CD8-positive, alpha-beta memory T cell (primary cell): ENCODE measurements around the gene TAGLN3. TPM values are rescaled to one million over a fixed set of nuclear protein-coding genes. Genes with fewer than 3 reads are reported as not detected.
A peak's percentile ranks its signal among the peaks of the same experiment; 100 is the strongest.

Experiments
- CTCF ChIA-PET: fragments of 350-600 bp; sonication (Branson Sonifier 250); formaldehyde crosslinking; loops from one replicate; lab custom pipeline; 2021; ENCODE audit warnings: antibody characterized with exemption; lab: Charles Lee
- POLR2A ChIA-PET: fragments of 350-600 bp; sonication (Branson Sonifier 250); formaldehyde crosslinking; loops from one replicate; lab custom pipeline; 2021; ENCODE audit warnings: antibody characterized with exemption; lab: Charles Lee
- DNase-seq, 5 donors: peaks; one replicate each; pipeline versions ENCODE4 v3.0.0 to v3.0.0-alpha.2; 2020 to 2022; ENCODE audit warnings: mixed read lengths in 1 of 5
- H3K27ac ChIP-seq: one replicate; pipeline ENCODE4 v1.7.0; 2013; ENCODE audit warnings: low read depth, mild to moderate bottlenecking, low read length, moderate library complexity
- H3K27me3 ChIP-seq: 2 replicates; pipeline ENCODE4 v1.7.0; 2013; ENCODE audit warnings: low read length, mild to moderate bottlenecking; ENCODE audit not compliant: insufficient read depth, poor library complexity, severe bottlenecking
- H3K36me3 ChIP-seq: 2 replicates; pipeline ENCODE4 v1.7.0; 2013; ENCODE audit warnings: mild to moderate bottlenecking, low read length, moderate library complexity; ENCODE audit not compliant: insufficient read depth
- H3K4me1 ChIP-seq: 2 replicates; pipeline ENCODE4 v1.7.0; 2013; ENCODE audit warnings: mild to moderate bottlenecking, low read length, moderate library complexity; ENCODE audit not compliant: insufficient read depth
- H3K4me3 ChIP-seq: 2 replicates; pipeline ENCODE4 v1.7.0; 2013; ENCODE audit warnings: mild to moderate bottlenecking, low read length
- H3K9me3 ChIP-seq: 2 replicates; pipeline ENCODE4 v1.7.0; 2013; ENCODE audit warnings: mild to moderate bottlenecking, low read length
- H3K27ac Mint-ChIP-seq, 8 donors: one replicate each; pipeline ENCODE4 v1.8.0; 2020 to 2021; ENCODE audit warnings: mixed read lengths in 8 of 8, mild to moderate bottlenecking in 6 of 8, inconsistent platforms in 3 of 8, moderate library complexity in 3 of 8
- H3K27me3 Mint-ChIP-seq, 2 donors: one replicate each; pipeline ENCODE4 v1.8.0; 2020 to 2021; ENCODE audit warnings: mixed read lengths in 2 of 2, mild to moderate bottlenecking in 1 of 2, moderate library complexity in 1 of 2
- H3K36me3 Mint-ChIP-seq, 3 donors: one replicate each; pipeline ENCODE4 v1.8.0; 2020 to 2021; ENCODE audit warnings: mixed read lengths in 3 of 3, inconsistent platforms in 1 of 3, mild to moderate bottlenecking in 1 of 3
- H3K4me1 Mint-ChIP-seq, 3 donors: one replicate each; pipeline ENCODE4 v1.8.0; 2020 to 2021; ENCODE audit warnings: mixed read lengths in 3 of 3, inconsistent platforms in 1 of 3, mild to moderate bottlenecking in 1 of 3
- H3K4me3 Mint-ChIP-seq, 7 donors: one replicate each; pipeline ENCODE4 v1.8.0; 2020 to 2021; ENCODE audit warnings: mixed read lengths in 7 of 7, mild to moderate bottlenecking in 6 of 7, moderate library complexity in 4 of 7, inconsistent platforms in 2 of 7
- H3K9me3 Mint-ChIP-seq, 5 donors: one replicate each; pipeline ENCODE4 v1.8.0; 2020 to 2022; ENCODE audit warnings: mixed read lengths in 5 of 5, mild to moderate bottlenecking in 3 of 5, moderate library complexity in 2 of 5, inconsistent platforms in 1 of 5
- polyA plus RNA-seq: library from polyadenylated mRNA; unstranded; fragments of 300-500 nt; fragmentation: Illumina TruSeq; gene quantifications from one replicate; pipeline ENCODE4 v1.2.3, GENCODE V29; 2021
- total RNA-seq, 2 experiments: library from RNA; stranded (reverse); gene quantifications; one replicate each; pipeline ENCODE4 v1.2.3, GENCODE V29; 2021

The TAGLN3 gene
- total and polyA plus RNA-seq, 3 experiments from 2014 or later: not detected

GRCh38 chr3:111956449-111956848, 42.3 kb upstream of the TAGLN3 start:
- Mint-ChIP-seq H3K27me3 (no peaks in the 10 kb centered on the region), H3K27ac (peak overlapping the region in 1 of 8 donors; percentile 16), H3K4me1 (no peaks in the 10 kb centered on the region), H3K36me3 (peaks cover 6 to 15% (median 15%) of the 10 kb centered on the region in 3 donors), H3K4me3 (no peak overlapping the region), H3K9me3 (no peaks in the 10 kb centered on the region)
- POLR2A ChIA-PET: no interaction called here
- DNase-seq: no peak
- no peaks in the 10 kb centered on the region for H3K9me3 ChIP-seq
- H3K4me1 ChIP-seq: no peaks in the 10 kb centered on the region
- no peak overlapping the region for H3K4me3 ChIP-seq
- no peak overlapping the region for H3K27ac ChIP-seq
- no peaks in the 10 kb centered on the region for H3K36me3 ChIP-seq
- no peaks in the 10 kb centered on the region for H3K27me3 ChIP-seq
- CTCF ChIA-PET: interaction anchor here (2.2 kb wide), 1 partner anchor 33 kb away, joined by 6 read pairs; no protein-coding TSS in a partner anchor

GRCh38 chr3:111956995-111957734, 41.6 kb upstream of the TAGLN3 start:
- H3K4me3 Mint-ChIP-seq: no peak overlapping the region
- no peaks in the 10 kb centered on the region for H3K4me1 Mint-ChIP-seq
- Histone ChIP-seq H3K4me3 (no peak overlapping the region), H3K27me3 (no peaks in the 10 kb centered on the region), H3K36me3 (no peaks in the 10 kb centered on the region), H3K4me1 (no peaks in the 10 kb centered on the region), H3K9me3 (no peaks in the 10 kb centered on the region), H3K27ac (no peak overlapping the region)
- no peak overlapping the region for H3K27ac Mint-ChIP-seq
- H3K9me3 Mint-ChIP-seq: no peaks in the 10 kb centered on the region
- DNase-seq: no peak
- H3K36me3 Mint-ChIP-seq: peaks cover 6 to 15% (median 15%) of the 10 kb centered on the region in 3 donors
- no peaks in the 10 kb centered on the region for H3K27me3 Mint-ChIP-seq
- CTCF ChIA-PET: no interaction called here
- POLR2A ChIA-PET: no interaction called here

GRCh38 chr3:111961461-111962164, 37.1 kb upstream of the TAGLN3 start:
- Histone ChIP-seq H3K27me3 (no peaks in the 10 kb centered on the region), H3K27ac (no peak overlapping the region), H3K36me3 (no peaks in the 10 kb centered on the region), H3K4me1 (no peaks in the 10 kb centered on the region), H3K4me3 (no peak overlapping the region), H3K9me3 (no peaks in the 10 kb centered on the region)
- Mint-ChIP-seq H3K36me3 (peaks cover 0 to 11% (median 0%) of the 10 kb centered on the region in 3 donors), H3K4me1 (no peaks in the 10 kb centered on the region), H3K4me3 (no peak overlapping the region), H3K9me3 (no peaks in the 10 kb centered on the region), H3K27ac (peak overlapping the region in 2 of 8 donors; percentile 5 to 19), H3K27me3 (no peaks in the 10 kb centered on the region)
- ChIA-PET POLR2A (no interaction called here), CTCF (interaction anchor here (1.0 to 12.0 kb wide), 3 partner anchors 10 to 245 kb away, joined by 4 to 190 read pairs (median 6); no protein-coding TSS in a partner anchor)
- no peak for DNase-seq

- H3K27ac Mint-ChIP-seq: no peak overlapping the region
- Histone ChIP-seq H3K9me3 (no peaks in the 10 kb centered on the region), H3K27me3 (no peaks in the 10 kb centered on the region), H3K36me3 (no peaks in the 10 kb centered on the region), H3K27ac (no peak overlapping the region), H3K4me1 (peaks cover 3% of the 10 kb centered on the region), H3K4me3 (no peak overlapping the region)
- H3K36me3 Mint-ChIP-seq: peaks cover 0 to 11% (median 0%) of the 10 kb centered on the region in 3 donors
- ChIA-PET CTCF (interaction anchor here (2.1 to 12.0 kb wide), 2 partner anchors 50 to 247 kb away, joined by 6 to 190 read pairs; no protein-coding TSS in a partner anchor), POLR2A (no interaction called here)
- peaks cover 3 to 9% (median 4%) of the 10 kb centered on the region in 3 donors for H3K4me1 Mint-ChIP-seq
- H3K27me3 Mint-ChIP-seq: no peaks in the 10 kb centered on the region
- no peak overlapping the region for H3K4me3 Mint-ChIP-seq
- DNase-seq: no peak
- no peaks in the 10 kb centered on the region for H3K9me3 Mint-ChIP-seq
Observed at GRCh38 chr3:111963424-111963823, 35.3 kb upstream of the TAGLN3 start.

- no peaks in the 10 kb centered on the region for H3K9me3 Mint-ChIP-seq
- peaks cover 0 to 8% (median 4%) of the 10 kb centered on the region in 3 donors for H3K36me3 Mint-ChIP-seq
- POLR2A ChIA-PET: no interaction called here
- no peak for DNase-seq
- no peak overlapping the region for H3K4me3 Mint-ChIP-seq
- H3K4me1 Mint-ChIP-seq: peaks cover 3 to 9% (median 4%) of the 10 kb centered on the region in 3 donors
- Histone ChIP-seq H3K36me3 (no peaks in the 10 kb centered on the region), H3K27ac (no peak overlapping the region), H3K27me3 (no peaks in the 10 kb centered on the region), H3K4me3 (no peak overlapping the region), H3K9me3 (no peaks in the 10 kb centered on the region), H3K4me1 (peaks cover 3% of the 10 kb centered on the region)
- no peaks in the 10 kb centered on the region for H3K27me3 Mint-ChIP-seq
- CTCF ChIA-PET: interaction anchor here (1.2 to 12.0 kb wide), 4 partner anchors 13 to 388 kb away, joined by 3 to 190 read pairs (median 4); partner anchors contain the start of gene ABHD10
- no peak overlapping the region for H3K27ac Mint-ChIP-seq
Observed at GRCh38 chr3:111965484-111965883, 33.2 kb upstream of the TAGLN3 start.

GRCh38 chr3:111967068-111967467, 31.7 kb upstream of the TAGLN3 start:
- H3K4me1 ChIP-seq: peaks cover 3% of the 10 kb centered on the region
- CTCF ChIA-PET: interaction anchor here (0.7 to 12.0 kb wide), 15 partner anchors 8 to 507 kb away, joined by 3 to 190 read pairs (median 6); partner anchors contain the start of gene ABHD10
- Mint-ChIP-seq H3K4me3 (no peak overlapping the region), H3K9me3 (no peaks in the 10 kb centered on the region), H3K4me1 (peaks cover 3 to 9% (median 4%) of the 10 kb centered on the region in 3 donors), H3K36me3 (peaks cover 0 to 8% (median 4%) of the 10 kb centered on the region in 3 donors), H3K27me3 (no peaks in the 10 kb centered on the region), H3K27ac (peak overlapping the region in 1 of 8 donors; percentile 14)
- no peaks in the 10 kb centered on the region for H3K27me3 ChIP-seq
- no peak overlapping the region for H3K4me3 ChIP-seq
- DNase-seq: no peak
- POLR2A ChIA-PET: no interaction called here
- no peaks in the 10 kb centered on the region for H3K36me3 ChIP-seq
- no peak overlapping the region for H3K27ac ChIP-seq
- no peaks in the 10 kb centered on the region for H3K9me3 ChIP-seq

- no peak overlapping the region for H3K4me3 Mint-ChIP-seq
Observed at GRCh38 chr3:111967651-111968274, 31.0 kb upstream of the TAGLN3 start.

More at GRCh38 chr3:111967651-111968274, 31.0 kb upstream of the TAGLN3 start:
- Mint-ChIP-seq H3K36me3 (peaks cover 0 to 5% (median 4%) of the 10 kb centered on the region in 3 donors), H3K4me1 (peaks cover 3 to 9% (median 4%) of the 10 kb centered on the region in 3 donors), H3K27ac (peak overlapping the region in 3 of 8 donors; percentile 7 to 8 (median 7)), H3K9me3 (no peaks in the 10 kb centered on the region), H3K27me3 (no peaks in the 10 kb centered on the region)
- Histone ChIP-seq H3K4me1 (peaks cover 3% of the 10 kb centered on the region), H3K27ac (no peak overlapping the region), H3K9me3 (no peaks in the 10 kb centered on the region), H3K27me3 (no peaks in the 10 kb centered on the region), H3K4me3 (no peak overlapping the region), H3K36me3 (no peaks in the 10 kb centered on the region)
- ChIA-PET CTCF (interaction anchor here (0.7 to 12.0 kb wide), 19 partner anchors 9 to 508 kb away, joined by 3 to 190 read pairs (median 5); partner anchors contain the start of gene ABHD10), POLR2A (interaction anchor here (1.2 kb wide), 1 partner anchor 11 kb away, joined by 5 read pairs; the partner anchor contains the start of gene ABHD10)
- peak; percentile 61 to 84 (median 67) for DNase-seq
